ENCODE data around the gene DIO3.

GRCh38 chr14:101595887-101596721 lies 34.8 kb downstream of the DIO3 start:
- TF ChIP-seq CTCF (IDR thresholded peaks at IDR 0.05) (no peak), ZFX (IDR thresholded peaks at IDR 0.05; ENCODE audit: borderline replicate concordance) (no peak)
